T1000 (cell line): ENCODE results near the gene OR10R2.
"Not testable (repeated sequence)": the region's sequence is repeated elsewhere in the genome, so short reads cannot be mapped to it uniquely, and the experiment has no call there.

Experiments used
- DNase-seq: peaks from one replicate; lab custom pipeline; 2025; ENCODE audit warnings: mixed read lengths; lab: John Stamatoyannopoulos, UW

The OR10R2 gene, protein sequence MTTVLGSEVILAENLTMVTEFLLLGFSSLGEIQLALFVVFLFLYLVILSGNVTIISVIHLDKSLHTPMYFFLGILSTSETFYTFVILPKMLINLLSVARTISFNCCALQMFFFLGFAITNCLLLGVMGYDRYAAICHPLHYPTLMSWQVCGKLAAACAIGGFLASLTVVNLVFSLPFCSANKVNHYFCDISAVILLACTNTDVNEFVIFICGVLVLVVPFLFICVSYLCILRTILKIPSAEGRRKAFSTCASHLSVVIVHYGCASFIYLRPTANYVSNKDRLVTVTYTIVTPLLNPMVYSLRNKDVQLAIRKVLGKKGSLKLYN

DNA sequence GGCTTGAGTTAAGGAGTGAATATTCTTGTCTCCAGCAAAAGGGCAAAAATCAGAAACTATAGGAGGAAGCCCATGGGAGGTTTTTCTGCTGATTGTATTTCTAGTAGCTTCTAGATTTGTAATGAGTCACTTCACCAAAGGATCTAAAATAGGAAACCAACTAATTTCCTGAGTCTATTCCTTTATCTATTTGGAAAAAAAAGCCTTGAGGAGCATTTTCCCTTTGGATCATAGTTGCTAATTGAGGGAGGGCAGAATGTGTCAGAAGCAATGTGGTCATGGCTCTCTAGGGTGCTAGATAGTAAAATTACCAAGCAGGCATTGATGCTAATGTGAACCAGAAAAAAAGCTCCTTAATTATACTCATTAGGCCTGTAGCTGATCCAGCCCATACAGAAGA, at the start of gene OR10R2:
Gene OR10R2, plus strand, starts transcription at position 301 of the 400 bp plus-strand sequence. CDS start 106 bp downstream, outside the sequence.
- no peak for DNase-seq

DNA sequence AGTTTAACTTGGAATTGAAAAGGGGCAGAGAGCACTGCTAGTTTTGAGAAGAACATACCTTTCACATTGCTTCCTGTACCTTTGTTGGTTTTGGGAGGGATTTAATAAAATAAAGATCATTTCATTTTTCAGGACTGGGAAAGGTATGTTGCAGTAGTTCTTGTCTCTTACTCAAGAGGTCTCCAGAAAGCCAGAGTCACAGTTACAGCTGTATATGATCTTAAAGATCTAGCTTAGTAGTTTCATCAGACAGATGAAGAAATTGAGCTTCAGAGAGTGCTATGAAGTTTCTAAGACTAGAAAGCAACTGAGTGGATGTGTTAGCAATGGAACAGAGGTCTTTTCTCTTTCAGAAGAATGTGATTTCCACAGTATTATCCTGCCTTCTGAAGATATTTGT, 47.0 kb upstream of the OR10R2 start:
- no peak for DNase-seq

DNA sequence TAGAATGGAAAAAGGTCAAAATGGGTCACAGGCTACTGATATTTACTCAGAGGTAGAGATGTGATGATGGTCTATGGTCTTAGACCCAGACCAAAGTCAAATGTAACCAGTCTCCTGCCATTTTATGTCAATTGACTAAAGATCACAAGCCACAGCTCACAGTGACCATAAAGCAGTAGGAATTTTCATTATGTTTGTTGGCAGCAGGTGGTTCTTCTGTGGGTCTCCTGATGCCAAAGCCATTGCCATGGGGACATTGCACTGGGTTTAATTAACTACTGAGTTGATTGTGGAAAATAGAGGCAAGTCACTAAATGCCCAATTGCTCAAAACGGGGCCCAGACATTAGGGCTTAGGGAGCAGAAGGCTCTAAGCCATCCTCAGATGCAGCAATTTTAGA, 45.9 kb upstream of the OR10R2 start, which contains the start of gene OR10K2:
Gene OR10K2, minus strand, starts transcription at position 101 of the 400 bp plus-strand sequence. CDS start 5,371 bp downstream, outside the sequence.
- no peak for DNase-seq

DNA sequence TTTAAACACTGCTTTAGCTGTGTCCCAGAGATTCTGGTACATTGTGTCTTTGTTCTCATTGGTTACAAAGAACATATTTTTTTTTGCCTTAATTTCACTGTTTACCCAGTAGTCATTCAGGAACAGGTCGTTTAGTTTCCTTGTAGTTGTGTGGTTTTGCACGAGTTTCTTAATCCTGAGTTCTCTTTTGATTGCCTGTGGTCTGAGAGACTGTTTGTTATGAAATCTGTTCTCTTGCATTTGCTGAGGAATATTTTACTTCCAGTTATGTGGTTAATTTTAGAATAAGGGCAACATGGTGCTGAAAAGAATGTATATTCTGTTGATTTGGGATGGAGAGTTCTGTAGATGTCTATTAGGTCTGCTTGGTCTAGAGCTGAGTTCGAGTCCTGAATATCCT, 41.9 kb upstream of the OR10R2 start:
- DNase-seq = not testable (repeated sequence)

DNA sequence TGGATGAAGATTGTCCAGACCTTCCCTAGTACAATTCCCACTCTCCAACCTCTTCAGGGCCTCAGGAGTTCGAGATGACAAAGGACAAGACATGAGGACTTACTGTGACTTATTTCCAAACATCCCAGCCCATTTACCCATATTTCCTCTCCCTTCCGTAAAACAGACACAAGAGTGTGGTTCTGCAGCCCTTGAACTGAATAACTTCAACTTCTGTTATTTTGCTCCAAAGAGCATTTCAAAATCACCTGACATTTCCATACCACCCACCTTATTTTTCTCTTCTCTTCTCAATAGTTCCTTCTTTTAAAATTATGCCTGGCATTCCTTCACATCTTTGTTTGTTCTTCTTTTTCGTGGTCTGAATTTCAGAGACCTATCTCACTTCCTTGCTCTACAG, 37.3 kb upstream of the OR10R2 start:
- no peak for DNase-seq

DNA sequence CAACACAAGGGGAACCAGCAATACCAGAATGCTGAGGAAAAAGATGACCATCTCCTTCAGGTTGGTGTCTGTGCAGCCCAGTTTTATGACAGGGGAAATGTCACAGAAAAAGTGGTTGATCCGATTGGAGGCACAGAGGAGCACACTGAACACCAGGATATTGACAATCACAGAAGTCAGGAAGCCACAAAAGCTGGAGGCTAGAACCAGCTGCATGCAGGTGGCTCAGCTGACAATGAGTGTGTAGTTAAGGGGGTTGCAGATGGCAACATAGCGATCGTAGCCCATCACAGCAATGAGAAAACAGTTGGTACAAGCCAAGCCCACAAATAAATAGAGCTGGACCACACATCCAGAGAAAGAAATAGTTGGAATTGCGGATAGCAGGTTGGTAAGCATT, 26.6 kb upstream of the OR10R2 start:
- DNase-seq = no peak

DNA sequence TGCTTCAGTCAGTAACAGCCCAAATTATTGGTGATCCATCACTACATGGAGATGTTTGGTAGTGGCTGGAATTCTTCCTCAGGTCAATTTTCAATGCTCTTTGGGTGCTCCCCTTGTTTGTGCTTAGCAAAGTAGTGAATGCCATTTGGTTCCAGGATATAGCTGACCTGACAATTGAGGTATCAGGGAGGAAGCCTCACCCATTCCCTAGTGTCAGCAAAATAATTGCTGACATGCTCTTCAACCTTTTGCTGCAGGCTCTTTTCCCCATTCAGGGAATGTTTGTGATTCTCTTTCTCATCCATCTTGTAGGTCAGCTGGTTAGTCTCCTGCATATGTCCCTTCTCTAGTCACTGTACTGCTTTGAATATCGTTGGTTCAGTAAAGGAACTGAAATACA, 17.5 kb upstream of the OR10R2 start:
- no peak for DNase-seq

DNA sequence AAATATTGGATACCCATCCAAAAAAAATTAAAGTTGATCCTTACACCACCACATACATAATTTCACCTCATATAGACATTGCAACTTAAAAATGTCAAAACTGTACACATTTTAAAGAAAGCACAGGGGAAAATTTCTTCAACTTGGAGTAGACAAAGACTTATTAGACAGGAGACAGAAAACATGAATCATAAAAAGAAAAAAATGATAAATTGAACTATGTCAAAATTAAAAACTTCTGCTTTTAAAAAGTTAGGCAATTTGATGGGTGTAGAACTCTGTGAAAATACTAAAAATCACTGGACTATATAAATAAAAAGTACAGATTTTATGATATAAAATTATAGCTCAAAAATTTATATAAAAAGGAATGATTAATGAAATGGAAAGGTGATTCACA, 14.8 kb upstream of the OR10R2 start:
- no peak for DNase-seq

DNA sequence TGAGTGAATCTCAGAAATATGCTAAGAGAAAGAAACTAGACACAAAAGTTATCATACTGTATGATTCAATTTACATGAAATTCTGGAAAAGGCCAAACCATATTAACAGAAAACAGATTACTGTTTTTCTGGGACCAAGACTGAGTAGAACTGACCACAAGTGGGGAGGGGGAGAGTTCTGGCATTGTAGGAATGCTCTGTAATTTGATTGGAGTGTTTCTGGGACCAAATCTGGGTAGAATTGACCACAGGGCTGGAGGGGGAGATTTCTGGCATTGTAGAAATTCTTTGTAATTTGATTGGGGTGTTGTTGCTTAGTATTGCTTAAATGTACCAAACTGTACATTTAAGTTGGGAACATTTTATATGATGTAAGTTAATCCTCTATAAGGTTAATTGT, 13.8 kb upstream of the OR10R2 start:
- DNase-seq = no peak

DNA sequence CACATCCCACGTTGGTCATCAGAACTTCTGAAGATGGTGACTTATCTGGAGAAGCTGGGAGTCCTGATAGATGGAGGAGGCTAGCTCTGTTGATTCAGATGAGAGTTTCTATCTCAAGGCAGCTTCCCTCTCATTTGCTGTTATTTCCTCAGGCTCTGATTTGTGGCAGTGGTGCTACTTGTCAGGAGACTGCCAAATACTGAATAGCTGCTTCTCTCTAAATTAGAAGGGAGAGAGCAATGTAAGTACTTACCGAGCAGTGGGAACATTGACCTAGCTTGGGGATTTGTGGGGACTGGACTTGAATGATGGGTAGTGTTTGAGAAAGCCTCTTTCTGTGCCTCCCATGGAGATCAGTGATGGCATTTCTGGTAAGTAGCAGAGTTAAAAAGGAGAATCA, 10.5 kb upstream of the OR10R2 start, which contains the start of gene OR10K1:
Gene OR10K1, plus strand, starts transcription at position 301 of the 400 bp plus-strand sequence. CDS start 3,728 bp downstream, outside the sequence.
- no peak for DNase-seq

DNA sequence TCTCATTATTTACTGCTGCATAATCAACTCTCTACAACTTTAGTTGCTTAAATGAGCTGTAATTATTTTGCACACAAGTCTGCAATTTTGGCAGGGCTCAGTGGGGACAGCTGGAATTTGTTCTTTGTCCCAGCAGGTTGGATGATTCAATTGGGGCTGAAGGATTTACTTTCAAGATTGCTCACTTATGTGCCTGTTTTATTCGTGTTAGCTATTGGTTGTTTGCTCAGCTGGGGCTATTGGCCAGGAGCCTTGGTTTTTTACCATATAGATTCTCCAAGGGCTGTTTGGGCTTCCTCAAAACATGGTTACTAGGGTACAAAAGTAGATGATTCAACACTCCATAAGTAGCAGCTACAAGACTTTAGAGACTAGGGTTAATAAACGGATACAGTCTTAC, 13.4 kb downstream of the OR10R2 start:
- DNase-seq = no peak

DNA sequence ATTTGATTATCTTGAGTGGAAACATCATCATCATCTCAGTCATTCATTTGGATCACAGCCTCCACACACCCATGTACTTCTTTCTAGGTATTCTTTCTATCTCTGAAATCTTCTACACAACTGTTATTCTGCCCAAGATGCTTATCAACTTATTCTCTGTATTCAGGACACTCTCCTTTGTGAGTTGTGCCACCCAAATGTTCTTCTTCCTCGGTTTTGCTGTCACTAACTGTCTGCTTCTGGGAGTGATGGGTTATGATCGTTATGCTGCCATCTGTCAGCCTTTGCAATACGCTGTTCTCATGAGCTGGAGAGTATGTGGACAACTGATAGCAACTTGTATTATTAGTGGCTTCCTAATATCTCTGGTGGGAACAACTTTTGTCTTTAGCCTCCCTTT, 19.3 kb downstream of the OR10R2 start:
- no peak for DNase-seq

DNA sequence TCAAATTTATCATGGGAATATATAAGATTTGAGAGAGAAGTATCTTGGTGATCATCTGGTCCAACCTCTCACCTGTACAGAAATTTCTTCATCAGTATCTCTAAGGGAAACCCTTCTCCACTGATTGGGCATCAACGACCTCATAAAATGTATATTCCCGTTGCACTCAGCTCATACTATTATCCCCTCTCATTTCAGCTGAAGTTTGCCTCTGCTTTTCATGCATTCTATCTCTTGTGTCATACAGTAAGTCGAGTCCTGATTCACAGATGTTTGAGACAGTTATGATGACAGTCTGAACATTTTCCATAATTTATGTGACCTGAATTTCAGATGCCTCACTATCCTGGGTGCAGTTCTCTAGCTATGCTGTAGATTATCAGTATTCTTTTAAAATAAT, 21.0 kb downstream of the OR10R2 start:
- DNase-seq = no peak

DNA sequence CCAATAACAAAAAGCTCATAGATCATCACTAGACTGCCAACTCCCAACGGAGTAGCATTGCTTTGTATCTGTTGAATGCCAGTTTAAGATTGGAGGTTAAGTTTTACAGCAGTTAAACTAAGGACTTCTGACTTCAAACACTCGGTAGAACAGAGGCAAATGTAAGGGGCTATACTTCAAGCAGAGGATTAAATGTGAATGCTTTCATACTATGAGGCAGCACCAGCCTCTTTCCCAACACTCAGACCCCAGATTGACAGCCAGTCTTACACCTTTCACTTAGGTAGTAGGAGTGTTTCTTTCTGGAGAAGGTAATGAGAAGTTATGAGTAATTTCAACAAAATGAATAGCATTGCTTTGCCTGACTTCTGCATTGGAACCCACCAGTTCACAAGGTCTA, 22.8 kb downstream of the OR10R2 start:
- DNase-seq = no peak

DNA sequence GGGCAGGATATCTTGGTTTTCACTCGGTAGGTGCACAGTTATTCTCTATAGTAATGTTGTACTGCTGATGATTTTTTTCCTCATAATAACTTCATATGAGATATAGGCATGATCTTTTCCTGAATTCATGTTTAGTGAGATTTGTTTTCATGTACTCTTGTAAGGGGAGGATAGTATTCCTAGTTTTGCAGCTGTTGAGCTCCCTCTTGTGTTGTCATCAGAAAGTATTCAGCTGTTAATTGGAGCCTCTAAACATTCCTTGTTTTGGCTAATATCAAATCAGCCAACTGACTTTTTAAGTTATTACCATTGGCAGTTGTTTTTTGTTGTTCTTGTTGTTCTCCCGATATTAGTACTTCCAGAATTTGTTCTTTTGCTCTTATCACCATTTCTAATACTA, 24.4 kb downstream of the OR10R2 start:
- no peak for DNase-seq

DNA sequence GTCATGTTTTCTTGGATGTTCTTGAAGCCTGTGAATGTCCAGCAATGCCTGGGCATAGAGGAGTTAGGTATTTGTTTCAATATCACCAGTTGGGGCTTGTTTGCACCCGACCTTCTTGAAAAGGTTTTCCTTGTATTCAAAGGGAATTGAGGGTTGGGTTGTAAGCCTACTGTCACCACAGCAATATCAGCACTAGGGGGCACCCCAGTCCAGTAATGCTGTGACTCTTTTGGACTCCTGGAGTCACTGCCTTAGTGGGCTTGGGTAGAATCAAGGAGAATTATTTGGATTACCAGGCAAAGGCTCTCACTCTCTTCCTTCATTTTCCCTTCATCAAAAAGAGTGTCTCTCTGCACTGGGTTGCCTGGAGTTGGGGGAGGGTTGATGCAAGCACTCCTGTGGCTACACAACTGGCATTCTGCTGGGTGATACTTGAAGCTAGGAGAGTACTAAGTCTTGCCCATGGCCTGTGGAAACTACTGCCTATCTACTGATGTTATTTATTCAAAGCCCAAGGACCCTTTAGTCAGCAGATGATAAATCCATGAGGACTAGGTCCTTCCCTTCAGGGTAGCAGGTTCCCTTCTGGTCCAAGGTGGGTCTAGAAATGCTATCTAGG, 34.5 kb downstream of the OR10R2 start:
- DNase-seq = no peak

DNA sequence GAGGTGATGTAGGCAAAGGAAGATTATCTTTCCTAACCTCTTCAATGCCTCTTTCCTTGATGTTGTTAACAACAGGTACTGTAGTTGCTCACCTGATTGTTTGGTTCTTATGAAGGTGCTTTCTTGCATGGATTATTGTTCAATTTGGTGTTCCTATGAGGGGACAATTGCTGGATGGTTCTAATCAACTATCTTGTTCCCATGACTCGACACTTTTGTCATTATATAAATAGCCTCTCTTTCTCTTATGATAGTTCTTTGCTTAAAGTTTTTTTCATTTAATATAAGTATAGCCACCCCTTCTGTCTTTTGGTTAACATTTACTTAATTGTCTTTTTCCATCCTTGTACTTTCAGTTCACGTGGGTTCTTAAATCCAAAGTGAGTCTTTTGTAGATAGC, 35.5 kb downstream of the OR10R2 start:
- DNase-seq = no peak

DNA sequence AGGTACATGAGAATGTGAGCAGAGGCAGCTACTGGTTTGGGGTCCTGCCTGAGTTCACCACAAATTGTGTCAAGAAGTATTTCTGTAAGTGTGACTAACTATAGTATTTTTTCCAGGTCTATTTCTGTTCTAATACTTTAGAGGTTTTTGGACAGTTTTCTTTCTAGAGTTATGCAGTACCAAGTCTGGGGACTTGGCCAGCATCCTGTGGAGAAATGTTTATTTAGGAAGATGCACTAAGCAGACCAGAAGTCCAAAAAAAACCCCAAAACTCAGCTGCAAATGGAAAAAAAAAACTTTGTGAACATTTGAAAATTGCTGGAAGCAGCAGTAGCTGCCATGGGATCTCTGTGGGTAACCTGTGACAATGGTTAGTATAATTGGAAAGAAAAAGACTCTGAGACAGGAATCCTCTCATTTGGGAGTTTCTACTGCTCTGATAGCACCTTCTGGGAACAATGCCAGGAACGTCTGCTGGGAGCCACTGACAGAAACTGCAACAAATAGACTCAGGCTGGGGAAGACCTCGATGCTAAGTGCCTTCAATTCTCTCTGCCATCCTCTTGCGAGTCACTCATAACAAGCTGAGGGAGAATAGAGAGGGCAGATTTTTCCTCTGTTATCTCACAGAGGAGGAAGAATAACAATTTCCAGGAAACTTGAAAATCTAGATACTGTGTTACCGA, 37.6 kb downstream of the OR10R2 start:
- DNase-seq = no peak

DNA sequence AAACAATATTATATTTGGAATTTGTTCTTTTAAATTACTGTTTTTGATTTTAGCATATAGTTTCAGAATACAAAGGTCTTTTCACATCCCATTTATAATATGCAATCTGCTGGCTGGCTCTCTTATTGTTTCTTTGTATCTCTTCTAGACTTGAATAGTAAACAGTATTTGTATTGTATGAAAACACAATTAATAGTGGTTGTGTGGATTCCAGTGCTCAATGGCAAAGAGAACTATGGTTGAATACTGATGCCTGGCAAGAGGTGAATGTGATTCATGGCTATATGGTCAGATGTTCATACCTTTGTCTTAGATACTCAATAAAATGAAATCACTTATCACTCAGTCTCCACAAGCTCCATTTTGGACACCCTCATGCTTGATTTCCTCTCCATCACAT, 44.9 kb downstream of the OR10R2 start:
- no peak for DNase-seq

DNA sequence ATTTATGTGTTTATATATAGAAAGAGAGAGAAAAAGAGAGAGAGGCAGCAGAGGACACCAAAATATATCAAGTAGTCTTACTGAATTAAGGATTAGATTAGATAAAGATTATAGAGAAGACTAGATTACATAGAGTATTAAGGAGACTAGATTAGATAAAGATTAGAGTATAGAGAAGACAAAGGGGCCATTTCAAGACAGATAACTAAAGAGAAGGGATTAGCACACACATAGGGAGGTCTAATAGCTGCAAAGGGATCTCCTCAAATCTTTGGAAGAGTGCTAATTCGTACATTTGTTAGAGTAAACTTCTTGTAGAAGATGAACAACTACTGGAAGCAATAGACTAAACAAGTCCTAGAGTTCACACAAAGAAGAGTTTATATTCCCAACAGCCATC, 48.0 kb downstream of the OR10R2 start:
- DNase-seq = no peak

DNA sequence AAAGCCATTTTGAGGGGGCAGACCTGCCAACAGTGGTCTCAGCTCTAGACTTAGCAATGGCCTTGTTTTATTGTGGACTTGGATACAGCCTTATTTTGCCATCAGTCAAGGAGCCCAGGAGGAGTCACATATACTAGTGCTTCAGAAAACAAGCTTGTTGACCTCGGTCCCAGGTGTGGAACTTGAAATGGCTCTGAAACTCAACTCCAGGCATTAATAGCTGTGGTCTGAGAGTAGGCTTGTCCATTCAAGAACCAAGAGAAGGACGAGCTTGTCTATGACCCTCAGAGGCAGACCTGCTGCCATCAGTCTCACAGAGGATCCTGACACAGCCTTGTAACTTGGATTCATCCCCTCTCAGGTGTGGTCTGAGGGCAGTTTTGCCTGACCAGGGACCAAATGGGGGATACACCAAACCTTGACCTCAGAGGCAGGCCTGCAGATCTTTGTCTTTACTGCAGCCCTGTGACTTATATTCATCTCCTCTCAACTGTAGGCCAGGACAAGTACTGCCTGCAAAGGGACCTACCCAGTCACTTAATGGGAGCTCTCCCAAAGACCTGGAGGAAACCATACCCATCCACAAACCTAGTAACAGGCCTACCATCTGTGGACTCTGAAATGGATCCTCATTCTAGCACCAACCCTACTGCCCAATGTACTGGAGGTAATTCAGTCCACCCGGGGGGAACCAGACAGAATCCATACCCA, 49.1 kb downstream of the OR10R2 start:
- DNase-seq = no peak

DNA sequence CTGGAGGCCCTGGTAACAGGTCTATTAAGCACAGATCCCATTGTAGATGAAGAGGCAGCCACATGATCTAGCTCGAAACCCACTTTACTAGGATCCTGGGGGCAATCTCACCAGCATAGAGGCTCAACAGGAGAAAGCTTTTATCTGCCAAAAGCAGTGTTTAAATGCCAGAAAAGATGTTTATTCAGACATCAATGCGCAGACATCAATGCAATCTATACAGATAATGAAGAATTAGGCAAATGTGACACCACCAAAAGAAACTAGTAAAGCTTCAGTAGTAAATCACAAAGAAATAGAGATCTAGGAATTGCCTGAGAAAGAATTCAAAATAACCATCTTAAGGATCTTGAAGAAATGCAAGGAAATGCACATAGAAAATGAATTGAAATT, 49.6 kb downstream of the OR10R2 start:
- no peak for DNase-seq
